ENCODE measurements around the gene ABTB2.

ABTB2 gene

DNA sequence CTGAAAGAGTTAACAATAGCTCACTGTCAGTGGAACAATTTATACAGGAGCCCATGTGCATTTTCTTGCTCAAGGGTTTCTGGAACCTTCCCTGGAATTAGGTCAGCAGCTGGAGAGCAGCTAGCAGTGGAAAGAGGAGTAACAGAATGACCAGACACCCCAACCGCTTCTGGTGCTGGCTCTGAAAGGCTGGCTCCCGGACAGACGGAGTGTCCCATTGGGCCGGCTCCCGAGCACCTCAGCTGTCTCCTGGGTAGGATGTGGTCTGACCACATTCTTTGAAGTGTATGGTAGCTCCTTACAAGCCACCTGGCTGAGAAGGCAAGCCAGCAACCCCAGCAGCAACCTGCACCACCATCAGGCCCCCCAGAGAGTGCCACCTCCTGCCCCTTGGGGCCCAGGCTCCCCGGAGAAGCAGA lies 44.7 kb downstream of the ABTB2 start:
- no peak for TF ChIP-seq POLR2AphosphoS5 (IDR thresholded peaks at IDR 0.05; ENCODE audit: low read depth, low read length)
- TF ChIP-seq TAF1 (IDR thresholded peaks at IDR 0.05; ENCODE audit: borderline replicate concordance, insufficient read depth, low read length) = no peak
- no peak for TF ChIP-seq FOXP2 (optimal IDR thresholded peaks at IDR 0.05; ENCODE audit: borderline replicate concordance, extremely low read depth, extremely low read length, insufficient read depth)
- TF ChIP-seq, protein P1, sequence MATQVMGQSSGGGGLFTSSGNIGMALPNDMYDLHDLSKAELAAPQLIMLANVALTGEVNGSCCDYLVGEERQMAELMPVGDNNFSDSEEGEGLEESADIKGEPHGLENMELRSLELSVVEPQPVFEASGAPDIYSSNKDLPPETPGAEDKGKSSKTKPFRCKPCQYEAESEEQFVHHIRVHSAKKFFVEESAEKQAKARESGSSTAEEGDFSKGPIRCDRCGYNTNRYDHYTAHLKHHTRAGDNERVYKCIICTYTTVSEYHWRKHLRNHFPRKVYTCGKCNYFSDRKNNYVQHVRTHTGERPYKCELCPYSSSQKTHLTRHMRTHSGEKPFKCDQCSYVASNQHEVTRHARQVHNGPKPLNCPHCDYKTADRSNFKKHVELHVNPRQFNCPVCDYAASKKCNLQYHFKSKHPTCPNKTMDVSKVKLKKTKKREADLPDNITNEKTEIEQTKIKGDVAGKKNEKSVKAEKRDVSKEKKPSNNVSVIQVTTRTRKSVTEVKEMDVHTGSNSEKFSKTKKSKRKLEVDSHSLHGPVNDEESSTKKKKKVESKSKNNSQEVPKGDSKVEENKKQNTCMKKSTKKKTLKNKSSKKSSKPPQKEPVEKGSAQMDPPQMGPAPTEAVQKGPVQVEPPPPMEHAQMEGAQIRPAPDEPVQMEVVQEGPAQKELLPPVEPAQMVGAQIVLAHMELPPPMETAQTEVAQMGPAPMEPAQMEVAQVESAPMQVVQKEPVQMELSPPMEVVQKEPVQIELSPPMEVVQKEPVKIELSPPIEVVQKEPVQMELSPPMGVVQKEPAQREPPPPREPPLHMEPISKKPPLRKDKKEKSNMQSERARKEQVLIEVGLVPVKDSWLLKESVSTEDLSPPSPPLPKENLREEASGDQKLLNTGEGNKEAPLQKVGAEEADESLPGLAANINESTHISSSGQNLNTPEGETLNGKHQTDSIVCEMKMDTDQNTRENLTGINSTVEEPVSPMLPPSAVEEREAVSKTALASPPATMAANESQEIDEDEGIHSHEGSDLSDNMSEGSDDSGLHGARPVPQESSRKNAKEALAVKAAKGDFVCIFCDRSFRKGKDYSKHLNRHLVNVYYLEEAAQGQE (IDR thresholded peaks at IDR 0.05; ENCODE audit: insufficient read depth in 1 of 2, low read depth in 2 of 2, low read length in 2 of 2) = no peak
- TF ChIP-seq SIN3A (IDR thresholded peaks at IDR 0.05; ENCODE audit: borderline replicate concordance, insufficient read depth, low read length) = no peak

DNA sequence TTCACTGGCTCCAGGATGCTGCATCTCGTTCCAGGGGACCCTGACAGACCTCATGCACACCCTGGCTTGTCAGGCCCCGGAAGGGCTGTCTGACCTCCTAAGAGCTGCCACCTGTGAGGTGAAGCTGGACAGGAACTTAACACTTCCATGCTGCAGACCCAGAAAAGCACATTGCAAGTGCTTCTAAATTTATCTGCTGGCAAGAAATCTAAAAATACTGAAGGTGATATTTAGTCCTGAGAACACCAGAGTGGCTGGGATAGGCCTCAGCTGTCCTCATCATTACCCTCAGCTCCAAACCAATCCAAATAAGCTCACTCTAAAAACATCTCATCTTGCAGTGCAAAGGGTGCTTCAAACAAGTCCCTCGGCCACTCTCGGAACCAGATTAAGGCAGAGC lies 46.7 kb downstream of the ABTB2 start:
- no peak for TF ChIP-seq TAF1 (IDR thresholded peaks at IDR 0.05; ENCODE audit: borderline replicate concordance, insufficient read depth, low read length)
- TF ChIP-seq FOXP2 (optimal IDR thresholded peaks at IDR 0.05; ENCODE audit: borderline replicate concordance, extremely low read depth, extremely low read length, insufficient read depth) = no peak
- TF ChIP-seq, protein P1 (IDR thresholded peaks at IDR 0.05; ENCODE audit: insufficient read depth in 1 of 2, low read depth in 2 of 2, low read length in 2 of 2) = no peak
- no peak for TF ChIP-seq SIN3A (IDR thresholded peaks at IDR 0.05; ENCODE audit: borderline replicate concordance, insufficient read depth, low read length)
- TF ChIP-seq POLR2AphosphoS5 (IDR thresholded peaks at IDR 0.05; ENCODE audit: low read depth, low read length) = no peak

DNA sequence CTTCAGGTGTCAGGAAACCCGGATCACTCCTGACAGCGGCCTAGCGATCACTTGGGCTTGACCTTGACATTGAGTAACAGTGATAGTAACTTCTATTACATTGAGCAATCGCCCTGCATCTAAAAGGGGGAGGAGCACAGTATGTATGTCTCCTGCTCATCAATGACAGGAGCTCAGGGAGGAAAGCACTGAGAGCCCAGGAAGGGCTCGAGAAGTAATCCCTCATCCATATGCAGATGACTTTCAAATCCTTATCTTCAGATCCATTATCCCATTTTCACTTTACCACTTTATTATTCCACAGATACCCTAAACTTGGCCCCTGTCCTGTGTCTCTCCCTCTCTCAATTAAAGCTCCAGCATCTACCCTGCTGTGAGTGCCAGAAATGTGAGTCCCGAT lies 47.8 kb downstream of the ABTB2 start:
- TF ChIP-seq TAF1 (IDR thresholded peaks at IDR 0.05; ENCODE audit: borderline replicate concordance, insufficient read depth, low read length) (no peak), SIN3A (IDR thresholded peaks at IDR 0.05; ENCODE audit: borderline replicate concordance, insufficient read depth, low read length) (no peak), POLR2AphosphoS5 (IDR thresholded peaks at IDR 0.05; ENCODE audit: low read depth, low read length) (no peak), FOXP2 (optimal IDR thresholded peaks at IDR 0.05; ENCODE audit: borderline replicate concordance, extremely low read depth, extremely low read length, insufficient read depth) (no peak)
- TF ChIP-seq, protein P1 (IDR thresholded peaks at IDR 0.05; ENCODE audit: insufficient read depth in 1 of 2, low read depth in 2 of 2, low read length in 2 of 2) = no peak

DNA sequence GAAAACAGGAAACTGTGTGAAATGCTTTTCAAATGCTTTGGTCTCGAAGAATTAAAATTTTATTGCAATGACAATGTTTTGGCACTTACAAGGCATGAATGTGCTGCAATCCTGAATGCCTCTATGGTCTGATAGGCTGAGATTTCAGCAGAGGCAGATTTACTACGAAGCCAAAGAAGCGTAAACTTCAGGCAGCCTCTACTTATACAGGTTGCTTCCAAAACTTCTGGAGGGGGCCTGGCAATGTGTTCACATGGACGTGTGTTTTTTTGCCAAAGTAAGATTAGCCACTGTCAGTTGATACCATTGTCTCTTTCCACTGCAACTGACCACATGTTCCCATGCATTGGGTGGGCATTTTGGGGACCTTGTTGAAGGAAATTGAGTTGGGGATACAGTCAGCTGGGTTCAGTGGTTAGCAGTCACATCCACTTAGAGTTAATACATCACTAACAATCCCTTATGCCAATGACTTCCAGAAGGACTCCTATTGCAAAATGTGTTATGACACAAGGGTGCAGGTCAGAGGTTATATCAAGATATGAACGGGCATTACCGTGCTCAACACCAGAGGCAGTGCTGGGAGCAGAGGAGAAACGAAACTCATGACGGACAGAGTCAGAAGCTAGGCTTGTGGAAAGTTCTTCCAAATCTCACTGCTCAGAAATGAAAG lies 48.8 kb downstream of the ABTB2 start:
- TF ChIP-seq SIN3A (IDR thresholded peaks at IDR 0.05; ENCODE audit: borderline replicate concordance, insufficient read depth, low read length) (no peak), TAF1 (IDR thresholded peaks at IDR 0.05; ENCODE audit: borderline replicate concordance, insufficient read depth, low read length) (no peak), POLR2AphosphoS5 (IDR thresholded peaks at IDR 0.05; ENCODE audit: low read depth, low read length) (no peak)
- TF ChIP-seq, protein P1 (IDR thresholded peaks at IDR 0.05; ENCODE audit: insufficient read depth in 1 of 2, low read depth in 2 of 2, low read length in 2 of 2) = no peak

All from PFSK-1 (cell line).